Spleen (tissue), 7 donors: ENCODE measurements around the gene RAB14.

Experiments
- CTCF ChIP-seq, 11 experiments: fragments of 200-600 bp in 7 of 11; fragments of 450-650 bp in 4 of 11; sonication (generic) in 4 of 11; IDR thresholded peaks in 8 of 11; conservative IDR thresholded peaks in 3 of 11; 1 replicate in 7 of 11; 2 replicates in 4 of 11; pipeline versions ENCODE4 v1.4.0 to v1.8.0; 2016 to 2021; ENCODE audit warnings: antibody characterized with exemption in 11 of 11, inconsistent platforms in 4 of 11, mild to moderate bottlenecking in 1 of 11
- POLR2A ChIP-seq, 3 donors: fragments of 450-650 bp; IDR thresholded peaks; one replicate each; pipeline ENCODE4 v1.5.1; 2017; ENCODE audit warnings: antibody characterized with exemption in 3 of 3, mild to moderate bottlenecking in 1 of 3
- POLR2AphosphoS5 ChIP-seq, 3 donors: sonication (generic); formaldehyde crosslinking; IDR thresholded peaks; one replicate each; pipeline ENCODE4 v1.5.1; 2017; ENCODE audit warnings: antibody characterized with exemption in 3 of 3
- donor health status: DM: no; HTN: no; CAD: no; lungs with moderate emphysema.
- donor health status: DM: no; HTN: no; CAD: no.
- donor health status: DM: no; HTN: no; CAD: no.

- TF ChIP-seq CTCF (IDR thresholded peaks at IDR 0.05 in 8 of 11, conservative IDR thresholded peaks at IDR 0.05 in 3 of 11), result no peak
- no peak for TF ChIP-seq POLR2A (IDR thresholded peaks at IDR 0.05)
- TF ChIP-seq POLR2AphosphoS5 (IDR thresholded peaks at IDR 0.05), result no peak
Observed at GRCh38 chr9:121138973-121139372, 62.7 kb downstream of the RAB14 start.
